AML-193 (cell line): ENCODE data around the gene NNAT.
"Not testable (repeated sequence)": the region's sequence is repeated elsewhere in the genome, so short reads cannot be mapped to it uniquely, and the experiment has no call there.

Source experiments
- DNase-seq, 2 experiments: peaks; one replicate each; lab custom pipeline; 2025; lab: John Stamatoyannopoulos, UW

The NNAT gene

GRCh38 chr20:37521061-37521771, at the start of gene NNAT:
NNAT (plus strand) TSS chr20:37521250; CDS start chr20:37521332, 82 bp downstream.
- no peak for DNase-seq

- DNase-seq: no peak
These were observed 49.3 kb upstream of the NNAT start for GRCh38 chr20:37471741-37472235.

- DNase-seq: not testable (repeated sequence)
These were observed 48.6 kb upstream of the NNAT start for GRCh38 chr20:37472435-37472834.

- no peak for DNase-seq
These were observed 47.6 kb upstream of the NNAT start for GRCh38 chr20:37473249-37474000.

- no peak for DNase-seq
These were observed 46.7 kb upstream of the NNAT start for GRCh38 chr20:37474386-37474785.

- no peak for DNase-seq
These were observed 45.8 kb upstream of the NNAT start for GRCh38 chr20:37475252-37475651.

- DNase-seq: no peak
These were observed 44.0 kb upstream of the NNAT start for GRCh38 chr20:37477041-37477440.

- DNase-seq: no peak
These were observed 41.8 kb upstream of the NNAT start for GRCh38 chr20:37479266-37479665.

- DNase-seq: no peak
These were observed 40.9 kb upstream of the NNAT start for GRCh38 chr20:37479925-37480691.

GRCh38 chr20:37480919-37481318, 40.1 kb upstream of the NNAT start:
- DNase-seq: no peak

GRCh38 chr20:37481610-37482009, 39.4 kb upstream of the NNAT start:
- DNase-seq: no peak

- no peak for DNase-seq
These were observed 36.7 kb upstream of the NNAT start for GRCh38 chr20:37484331-37484730.

- not testable (repeated sequence) for DNase-seq
These were observed 34.8 kb upstream of the NNAT start for GRCh38 chr20:37486209-37486608.

GRCh38 chr20:37490663-37491350, 30.2 kb upstream of the NNAT start:
- no peak for DNase-seq

GRCh38 chr20:37492096-37492625, 28.9 kb upstream of the NNAT start:
- DNase-seq: no peak

- DNase-seq: no peak
These were observed 28.1 kb upstream of the NNAT start for GRCh38 chr20:37492945-37493344.

- DNase-seq: no peak
These were observed 26.7 kb upstream of the NNAT start for GRCh38 chr20:37494301-37494700.

- no peak for DNase-seq
These were observed 26.3 kb upstream of the NNAT start for GRCh38 chr20:37494796-37495195.

- DNase-seq: no peak
These were observed 22.9 kb upstream of the NNAT start for GRCh38 chr20:37498066-37498665.

GRCh38 chr20:37500311-37500710, 20.7 kb upstream of the NNAT start:
- DNase-seq: no peak

- no peak for DNase-seq
These were observed 19.1 kb upstream of the NNAT start for GRCh38 chr20:37501940-37502339.
